ENCODE data around the gene RNF144A.

DNA sequence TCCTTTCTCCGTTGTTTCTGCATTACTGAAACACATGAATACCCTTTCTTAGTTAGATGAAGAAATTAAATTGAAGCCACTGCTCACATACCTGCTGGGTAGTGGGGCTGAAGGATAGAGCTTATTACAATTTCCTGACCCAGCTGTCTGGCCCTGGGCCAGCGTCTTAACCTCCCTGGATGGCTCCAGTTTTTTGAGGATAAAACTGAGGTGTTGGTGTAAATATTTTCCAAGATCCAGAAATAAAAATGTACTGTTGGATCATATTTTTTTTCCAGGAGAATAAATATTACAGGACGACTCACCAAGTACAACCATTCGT, 3.5 kb downstream of the RNF144A start:
- TF ChIP-seq TAF1 (IDR thresholded peaks at IDR 0.05; ENCODE audit: low read depth) (no peak), CEBPB (IDR thresholded peaks at IDR 0.05) (no peak), TCF12 (IDR thresholded peaks at IDR 0.05; ENCODE audit: low read depth) (no peak), EGR1 (IDR thresholded peaks at IDR 0.05) (no peak)
- TF ChIP-seq, protein P1, sequence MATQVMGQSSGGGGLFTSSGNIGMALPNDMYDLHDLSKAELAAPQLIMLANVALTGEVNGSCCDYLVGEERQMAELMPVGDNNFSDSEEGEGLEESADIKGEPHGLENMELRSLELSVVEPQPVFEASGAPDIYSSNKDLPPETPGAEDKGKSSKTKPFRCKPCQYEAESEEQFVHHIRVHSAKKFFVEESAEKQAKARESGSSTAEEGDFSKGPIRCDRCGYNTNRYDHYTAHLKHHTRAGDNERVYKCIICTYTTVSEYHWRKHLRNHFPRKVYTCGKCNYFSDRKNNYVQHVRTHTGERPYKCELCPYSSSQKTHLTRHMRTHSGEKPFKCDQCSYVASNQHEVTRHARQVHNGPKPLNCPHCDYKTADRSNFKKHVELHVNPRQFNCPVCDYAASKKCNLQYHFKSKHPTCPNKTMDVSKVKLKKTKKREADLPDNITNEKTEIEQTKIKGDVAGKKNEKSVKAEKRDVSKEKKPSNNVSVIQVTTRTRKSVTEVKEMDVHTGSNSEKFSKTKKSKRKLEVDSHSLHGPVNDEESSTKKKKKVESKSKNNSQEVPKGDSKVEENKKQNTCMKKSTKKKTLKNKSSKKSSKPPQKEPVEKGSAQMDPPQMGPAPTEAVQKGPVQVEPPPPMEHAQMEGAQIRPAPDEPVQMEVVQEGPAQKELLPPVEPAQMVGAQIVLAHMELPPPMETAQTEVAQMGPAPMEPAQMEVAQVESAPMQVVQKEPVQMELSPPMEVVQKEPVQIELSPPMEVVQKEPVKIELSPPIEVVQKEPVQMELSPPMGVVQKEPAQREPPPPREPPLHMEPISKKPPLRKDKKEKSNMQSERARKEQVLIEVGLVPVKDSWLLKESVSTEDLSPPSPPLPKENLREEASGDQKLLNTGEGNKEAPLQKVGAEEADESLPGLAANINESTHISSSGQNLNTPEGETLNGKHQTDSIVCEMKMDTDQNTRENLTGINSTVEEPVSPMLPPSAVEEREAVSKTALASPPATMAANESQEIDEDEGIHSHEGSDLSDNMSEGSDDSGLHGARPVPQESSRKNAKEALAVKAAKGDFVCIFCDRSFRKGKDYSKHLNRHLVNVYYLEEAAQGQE (IDR thresholded peaks at IDR 0.05; ENCODE audit: low read depth): no peak

All from Ishikawa (cell line).